Measurements from ENCODE around the gene RGS4.

The RGS4 gene

DNA sequence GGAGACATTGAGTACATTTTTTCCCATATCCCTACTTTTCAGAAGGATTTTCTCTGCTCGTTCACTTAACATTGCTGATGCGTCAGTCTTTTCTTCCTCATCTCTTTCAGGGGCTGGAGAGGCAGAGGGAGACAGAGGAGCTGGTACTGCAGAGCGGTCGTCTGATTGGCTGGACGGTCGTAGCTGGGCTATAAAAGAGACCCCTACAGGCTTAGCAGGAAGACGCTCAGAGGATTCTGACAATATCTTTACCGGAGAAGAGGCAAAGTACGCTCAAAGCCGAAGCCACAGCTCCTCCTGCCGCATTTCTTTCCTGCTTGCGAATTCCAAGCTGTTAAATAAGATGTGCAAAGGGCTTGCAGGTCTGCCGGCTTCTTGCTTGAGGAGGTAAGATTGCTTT is at the start of gene RGS4:
Gene RGS4, plus strand, starts transcription at position 220 of the 400 bp plus-strand sequence. Its CDS starts 124 bp downstream, at position 344.
- in situ Hi-C loops (cut with HindIII; ENCODE audit: low pct_unique_long_range_greater_than_20kb, low sequenced_read_pairs): no loop called here

DNA sequence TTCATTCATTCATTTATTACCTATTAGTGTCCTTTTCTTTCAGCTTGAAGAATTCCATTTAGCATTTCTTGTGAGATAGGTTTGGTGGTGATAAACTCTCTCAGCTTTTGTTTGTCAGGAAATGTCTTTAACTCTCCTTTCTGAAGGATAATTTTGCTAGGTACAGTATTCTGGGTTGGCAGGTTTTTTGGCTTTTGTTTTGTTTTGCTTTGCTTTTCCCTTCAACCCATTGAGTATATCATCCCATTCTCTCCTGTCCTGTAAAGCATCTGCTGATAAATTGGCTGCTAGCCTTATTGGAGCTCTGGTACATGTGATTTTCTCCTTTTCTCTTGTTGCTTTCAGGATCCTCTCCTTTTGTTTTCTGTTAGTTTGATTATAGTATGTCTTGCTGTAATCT is 47.0 kb upstream of the RGS4 start:
- TF ChIP-seq JUND (IDR thresholded peaks at IDR 0.05; ENCODE audit: low read depth): no peak
- DNase-seq (ENCODE audit: low read depth in 1 of 2, low spot score in 1 of 2): no peak
- in situ Hi-C loops (cut with HindIII; ENCODE audit: low pct_unique_long_range_greater_than_20kb, low sequenced_read_pairs): no loop called here

More for the DNA sequence above, at the start of gene RGS4:
- TF ChIP-seq JUND (IDR thresholded peaks at IDR 0.05; ENCODE audit: low read depth): no peak
- peak in 1 of 2 experiments; percentile 48 for DNase-seq (ENCODE audit: low read depth in 1 of 2, low spot score in 1 of 2)

DNA sequence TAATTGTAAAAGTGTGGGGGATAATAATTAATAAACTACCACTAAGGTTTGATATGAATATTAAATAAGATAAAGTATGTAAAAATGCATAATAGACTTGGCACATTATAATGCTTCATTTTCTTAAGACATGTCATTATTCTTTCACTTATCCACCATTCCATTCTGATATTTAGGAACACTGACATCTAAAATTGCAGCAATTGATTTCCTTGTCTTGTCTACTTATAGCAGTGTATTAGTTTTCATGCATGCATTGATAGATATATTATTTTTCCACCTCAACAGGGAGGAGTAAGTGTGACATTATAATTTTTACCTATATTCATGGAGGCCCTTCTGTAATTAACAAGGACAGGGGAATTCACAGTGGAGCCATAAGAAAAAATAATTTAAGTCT is 41.6 kb upstream of the RGS4 start:
- no peak for DNase-seq (ENCODE audit: low read depth in 1 of 2, low spot score in 1 of 2)
- no peak for TF ChIP-seq JUND (IDR thresholded peaks at IDR 0.05; ENCODE audit: low read depth)
- in situ Hi-C loops (cut with HindIII; ENCODE audit: low pct_unique_long_range_greater_than_20kb, low sequenced_read_pairs): no loop called here

DNA sequence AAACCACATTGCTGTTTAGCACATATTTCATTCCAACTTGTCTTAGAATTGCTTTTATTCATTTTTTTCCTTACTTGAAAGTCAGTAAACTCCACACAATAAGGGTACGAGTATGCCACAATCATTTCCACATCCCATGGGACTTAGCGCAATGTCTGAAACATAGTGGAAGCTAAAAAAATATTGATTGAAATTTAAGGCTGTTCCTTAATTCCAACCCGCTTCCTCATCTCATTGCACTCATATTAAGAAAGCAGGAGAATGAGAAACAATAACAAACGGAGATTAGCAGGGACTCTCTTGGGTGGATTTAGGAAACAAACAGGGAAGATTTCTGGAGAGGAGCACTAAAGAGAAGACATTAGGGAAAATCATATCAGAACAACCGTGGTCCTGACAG is 39.3 kb upstream of the RGS4 start:
- no peak for TF ChIP-seq JUND (IDR thresholded peaks at IDR 0.05; ENCODE audit: low read depth)
- in situ Hi-C loops (cut with HindIII; ENCODE audit: low pct_unique_long_range_greater_than_20kb, low sequenced_read_pairs): no loop called here
- no peak for DNase-seq (ENCODE audit: low read depth in 1 of 2, low spot score in 1 of 2)

DNA sequence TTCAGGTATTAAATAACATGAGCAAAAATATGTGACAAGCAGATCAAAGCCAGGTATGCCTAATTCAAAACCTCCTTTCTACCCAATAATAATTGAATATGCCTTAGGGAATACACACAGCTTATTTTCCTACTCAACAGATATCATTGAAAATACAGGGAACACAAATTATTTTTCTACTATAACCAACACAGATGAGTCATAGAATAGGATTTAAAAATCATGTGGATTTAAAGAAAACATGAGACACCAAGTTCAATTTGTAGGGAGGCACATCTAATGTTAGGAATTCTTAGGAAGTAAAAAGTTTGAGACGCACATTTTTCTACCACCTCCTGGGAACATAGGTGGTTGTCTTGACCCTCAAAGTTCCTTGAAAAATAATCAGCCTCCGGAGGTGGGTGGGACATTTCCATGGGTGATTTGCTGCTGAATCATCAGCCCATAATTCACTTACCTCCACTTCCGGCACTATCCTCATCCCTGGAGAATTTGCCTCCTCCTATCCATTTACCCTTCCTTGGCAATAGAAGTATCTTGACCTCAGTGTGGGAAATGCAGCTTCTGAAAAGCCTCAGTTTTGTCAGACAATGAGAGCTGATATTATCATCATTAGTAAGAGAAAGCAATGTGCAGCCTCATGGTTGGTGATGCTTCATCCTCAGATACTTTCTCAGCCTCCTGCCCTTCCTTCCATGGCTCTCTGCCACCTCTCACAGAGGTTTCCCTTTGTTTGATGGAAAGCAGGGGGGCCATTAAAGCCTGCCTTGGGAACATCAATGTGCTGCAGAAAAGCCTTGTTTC is 33.5 kb upstream of the RGS4 start:
- in situ Hi-C loops (cut with HindIII; ENCODE audit: low pct_unique_long_range_greater_than_20kb, low sequenced_read_pairs): no loop called here
- no peak for TF ChIP-seq JUND (IDR thresholded peaks at IDR 0.05; ENCODE audit: low read depth)
- DNase-seq (ENCODE audit: low read depth in 1 of 2, low spot score in 1 of 2): no peak

DNA sequence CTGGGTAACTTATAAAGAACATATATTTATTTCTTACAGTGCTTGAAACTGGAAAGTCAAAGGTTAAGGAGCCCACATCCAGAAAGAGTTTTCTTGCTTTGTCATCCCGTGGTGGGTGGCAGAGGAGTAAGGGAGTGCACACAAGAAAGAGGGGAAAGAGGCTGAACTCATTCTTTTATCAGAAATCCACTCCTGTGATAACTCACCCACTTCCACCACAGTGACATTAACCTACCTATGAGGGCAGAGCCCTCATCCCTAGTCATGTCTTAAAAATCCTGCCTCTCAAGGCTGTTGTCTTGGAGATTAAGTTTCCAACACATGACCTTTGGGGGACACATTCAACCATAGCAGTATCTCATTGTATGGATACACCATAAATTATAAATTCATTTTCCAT is 32.5 kb upstream of the RGS4 start:
- no peak for DNase-seq (ENCODE audit: low read depth in 1 of 2, low spot score in 1 of 2)
- in situ Hi-C loops (cut with HindIII; ENCODE audit: low pct_unique_long_range_greater_than_20kb, low sequenced_read_pairs): no loop called here
- no peak for TF ChIP-seq JUND (IDR thresholded peaks at IDR 0.05; ENCODE audit: low read depth)

DNA sequence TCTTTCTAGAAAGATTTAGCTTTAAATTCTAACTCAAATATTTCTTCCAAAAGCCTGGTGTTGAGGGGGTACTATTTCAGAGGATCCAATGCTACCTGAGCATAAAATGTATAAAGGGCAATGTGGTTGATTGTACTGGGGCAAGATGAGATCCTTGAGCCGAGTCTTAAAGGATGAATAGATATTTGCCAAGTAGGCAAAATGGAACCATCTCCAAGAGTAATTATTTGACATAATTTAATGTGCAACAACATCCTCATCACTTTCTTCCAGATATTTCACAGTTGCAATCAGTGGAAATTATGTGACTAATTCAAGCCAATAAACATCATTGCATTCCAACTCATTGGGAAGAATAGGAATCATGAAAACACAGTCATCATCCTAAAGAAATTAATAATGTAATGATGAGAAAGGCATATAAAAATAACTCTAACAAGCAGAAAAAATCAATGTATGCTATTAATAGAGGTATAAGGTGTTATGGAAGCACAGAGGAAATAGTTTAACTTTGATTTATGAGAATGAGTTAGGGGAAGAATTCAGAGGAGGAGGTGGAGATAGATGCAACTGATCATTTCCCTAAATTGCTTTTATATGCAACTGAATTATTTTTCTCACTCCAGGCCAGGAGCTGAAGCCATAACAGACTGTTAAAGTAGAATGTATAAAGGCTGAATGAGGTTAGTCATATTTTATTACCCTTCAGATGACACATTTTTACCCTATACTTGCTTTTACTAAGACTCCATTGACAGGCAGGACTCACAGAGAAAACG is 30.0 kb upstream of the RGS4 start:
- DNase-seq (ENCODE audit: low read depth in 1 of 2, low spot score in 1 of 2): no peak
- TF ChIP-seq JUND (IDR thresholded peaks at IDR 0.05; ENCODE audit: low read depth): no peak
- in situ Hi-C loops (cut with HindIII; ENCODE audit: low pct_unique_long_range_greater_than_20kb, low sequenced_read_pairs): no loop called here

DNA sequence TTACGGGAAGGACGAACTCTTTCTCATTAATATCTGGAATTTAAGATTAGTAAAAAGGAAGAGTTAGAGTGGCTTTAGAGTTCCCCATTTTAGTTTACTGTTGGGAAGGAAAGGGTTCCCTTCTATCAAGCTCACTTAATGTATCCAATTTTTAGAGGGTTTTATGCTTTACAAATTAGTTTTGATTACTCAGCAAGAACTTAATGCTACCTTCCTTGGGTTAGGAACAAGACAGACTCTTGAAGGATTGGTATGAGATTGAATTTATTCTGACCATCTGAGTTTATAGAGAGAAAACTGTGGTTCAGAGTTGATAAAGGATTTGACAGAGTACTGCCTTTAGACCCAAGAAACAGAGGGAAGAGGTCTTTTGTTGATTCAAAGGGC is 29.5 kb upstream of the RGS4 start:
- no peak for DNase-seq (ENCODE audit: low read depth in 1 of 2, low spot score in 1 of 2)
- in situ Hi-C loops (cut with HindIII; ENCODE audit: low pct_unique_long_range_greater_than_20kb, low sequenced_read_pairs): no loop called here
- TF ChIP-seq JUND (IDR thresholded peaks at IDR 0.05; ENCODE audit: low read depth): no peak

DNA sequence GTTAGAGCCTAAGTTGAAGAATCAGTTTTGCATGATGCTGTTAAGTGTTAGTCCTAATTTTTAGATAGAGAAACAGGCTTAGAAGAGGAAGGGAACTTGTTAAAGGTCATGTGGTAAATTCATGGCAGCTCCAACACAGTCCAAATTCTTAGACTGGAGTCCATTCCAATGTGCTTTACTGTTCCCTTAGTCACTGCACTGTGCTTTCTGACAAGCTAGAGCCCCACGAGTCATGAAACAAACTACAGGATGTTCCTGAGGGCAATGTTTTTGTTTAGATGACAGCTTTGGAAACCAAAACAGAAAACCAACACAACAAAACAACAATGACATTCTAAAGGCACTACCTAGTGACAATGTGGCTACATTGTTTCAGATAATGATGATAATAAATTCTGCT is 23.1 kb upstream of the RGS4 start:
- DNase-seq (ENCODE audit: low read depth in 1 of 2, low spot score in 1 of 2): no peak

DNA sequence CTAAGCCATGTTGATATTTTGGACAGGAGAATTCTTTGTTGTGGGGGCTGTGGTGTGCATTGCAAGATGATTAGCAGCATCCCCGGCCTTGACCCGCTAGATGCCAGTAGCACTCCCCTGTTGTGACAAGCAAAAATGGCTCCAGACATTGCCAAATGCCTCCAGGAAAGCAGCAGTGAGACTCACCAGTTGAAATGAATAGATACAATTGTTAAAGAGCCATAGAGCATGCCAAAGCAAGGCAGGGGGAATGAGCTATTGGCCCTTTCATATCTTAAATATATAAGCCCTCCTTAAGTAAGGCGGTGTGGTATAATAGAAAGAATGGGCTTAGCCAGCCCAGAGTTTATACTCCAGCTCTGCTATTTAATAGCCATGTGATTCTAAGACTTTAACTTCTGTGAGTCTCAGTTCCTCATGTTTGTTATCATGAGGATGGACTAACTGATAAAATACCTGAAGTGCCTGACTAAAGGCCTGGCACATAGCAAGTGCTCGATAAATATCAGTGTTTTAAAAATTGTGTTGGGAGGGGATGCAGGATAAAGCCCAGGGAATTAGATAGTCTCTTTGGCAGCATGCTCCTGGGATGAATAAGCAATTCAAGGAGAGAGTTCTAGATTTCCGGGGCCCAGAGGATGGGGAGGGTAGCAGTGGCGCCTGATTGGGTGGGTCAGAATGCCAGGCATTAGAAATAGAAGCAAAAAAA is 21.1 kb upstream of the RGS4 start:
- TF ChIP-seq JUND (IDR thresholded peaks at IDR 0.05; ENCODE audit: low read depth): no peak
- in situ Hi-C loops (cut with HindIII; ENCODE audit: low pct_unique_long_range_greater_than_20kb, low sequenced_read_pairs): no loop called here
- DNase-seq (ENCODE audit: low read depth in 1 of 2, low spot score in 1 of 2): no peak

More for the DNA sequence above, 23.1 kb upstream of the RGS4 start:
- TF ChIP-seq JUND (IDR thresholded peaks at IDR 0.05; ENCODE audit: low read depth): no peak
- in situ Hi-C loops (cut with HindIII; ENCODE audit: low pct_unique_long_range_greater_than_20kb, low sequenced_read_pairs): no loop called here

DNA sequence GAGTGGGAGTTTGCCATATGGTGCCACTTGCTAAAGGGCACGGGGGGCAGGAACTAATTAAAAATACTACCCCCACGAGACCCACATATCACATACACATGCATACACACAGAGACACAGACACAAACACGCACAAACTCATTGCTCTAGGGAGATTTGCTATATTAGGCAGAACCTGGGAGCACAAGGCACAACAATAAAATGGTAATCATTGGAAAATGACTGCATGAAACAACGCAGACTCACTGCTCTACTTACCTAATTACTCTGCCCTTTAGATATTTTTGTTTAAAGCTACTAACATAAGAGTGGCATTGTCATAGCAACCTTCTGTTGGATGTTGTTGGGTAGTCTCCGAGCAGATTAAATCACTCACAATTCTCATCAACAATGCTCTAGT is 20.3 kb upstream of the RGS4 start:
- in situ Hi-C loops (cut with HindIII; ENCODE audit: low pct_unique_long_range_greater_than_20kb, low sequenced_read_pairs): no loop called here

DNA sequence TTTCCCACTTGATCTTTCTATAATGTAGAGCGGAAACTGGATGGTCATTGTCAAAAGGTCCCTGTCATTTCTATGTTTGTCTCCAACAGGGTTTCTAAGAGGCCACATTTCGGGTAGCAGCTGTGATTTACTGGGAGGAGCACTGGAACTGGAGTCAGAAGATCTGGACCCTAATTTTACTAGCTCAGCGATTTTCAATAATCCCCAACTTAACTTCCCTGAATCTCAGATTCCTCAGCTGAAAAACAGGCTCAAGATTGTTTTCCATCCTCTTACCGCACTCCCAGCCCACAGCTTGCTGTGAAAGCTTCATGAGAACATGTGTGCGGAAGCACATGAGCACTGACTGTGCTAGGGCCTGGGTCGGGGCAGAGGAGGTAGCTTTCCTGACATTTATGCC is 19.9 kb upstream of the RGS4 start:
- DNase-seq (ENCODE audit: low read depth in 1 of 2, low spot score in 1 of 2): no peak
- no peak for TF ChIP-seq JUND (IDR thresholded peaks at IDR 0.05; ENCODE audit: low read depth)
- in situ Hi-C loops (cut with HindIII; ENCODE audit: low pct_unique_long_range_greater_than_20kb, low sequenced_read_pairs): no loop called here

More for the DNA sequence above, 20.3 kb upstream of the RGS4 start:
- no peak for DNase-seq (ENCODE audit: low read depth in 1 of 2, low spot score in 1 of 2)
- TF ChIP-seq JUND (IDR thresholded peaks at IDR 0.05; ENCODE audit: low read depth): no peak

DNA sequence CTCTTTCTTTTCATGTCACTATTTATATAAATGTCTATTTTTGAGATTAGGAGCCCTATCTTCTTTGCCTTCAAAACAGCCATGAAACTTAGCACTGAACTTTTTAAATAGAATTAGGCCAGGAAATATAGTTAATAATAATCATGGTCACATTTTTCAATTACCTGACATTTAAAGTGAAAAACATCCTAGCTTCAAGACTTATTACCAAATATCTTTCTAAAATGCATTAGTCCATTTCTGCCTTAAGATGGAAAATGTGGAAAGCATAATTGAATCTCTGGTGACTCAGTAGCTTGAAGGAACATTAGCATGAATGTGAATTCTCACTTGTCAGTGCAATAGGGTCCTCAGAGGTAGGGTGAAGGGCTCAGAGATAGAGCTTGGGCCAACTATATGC is 18.7 kb upstream of the RGS4 start:
- no peak for DNase-seq (ENCODE audit: low read depth in 1 of 2, low spot score in 1 of 2)
- TF ChIP-seq JUND (IDR thresholded peaks at IDR 0.05; ENCODE audit: low read depth): no peak
- in situ Hi-C loops (cut with HindIII; ENCODE audit: low pct_unique_long_range_greater_than_20kb, low sequenced_read_pairs): no loop called here

Data from T47D (cell line).